WTC11 (cell line): ENCODE data around the gene PKP3. TPM values are rescaled to one million over a fixed set of nuclear protein-coding genes. Genes with fewer than 3 reads are reported as not detected.

Experiments used
- ATAC-seq: fragments of 200-7000 bp; cut with Tn5 transposase; 2 replicates; pipeline ENCODE4 v1.10.0; 2021; ENCODE audit warnings: mild to moderate bottlenecking, moderate library complexity
- CTCF ChIA-PET: fragments of 300-600 bp; sonication (Branson Sonifier 250); formaldehyde crosslinking; loops from one replicate; lab custom pipeline; 2021; ENCODE audit warnings: antibody characterized with exemption; lab: Charles Lee
- POLR2A ChIA-PET: fragments of 350-600 bp; sonication (Branson Sonifier 250); formaldehyde crosslinking; loops from one replicate; lab custom pipeline; 2021; ENCODE audit warnings: antibody characterized with exemption; lab: Charles Lee
- DNase-seq: peaks from one replicate; pipeline ENCODE4 v3.0.0; 2021; ENCODE audit warnings: low spot score
- H3K27ac Mint-ChIP-seq: 2 replicates; pipeline ENCODE4 v1.8.0; 2021; ENCODE audit warnings: mixed read lengths
- H3K27me3 Mint-ChIP-seq: 2 replicates; pipeline ENCODE4 v1.8.0; 2021; ENCODE audit warnings: low read depth, mild to moderate bottlenecking, moderate library complexity, mixed read lengths
- H3K36me3 Mint-ChIP-seq: 2 replicates; pipeline ENCODE4 v1.8.0; 2021; ENCODE audit warnings: mixed read lengths
- H3K4me1 Mint-ChIP-seq: 2 replicates; pipeline ENCODE4 v1.8.0; 2022; ENCODE audit warnings: mixed read lengths
- H3K4me3 Mint-ChIP-seq: 2 replicates; pipeline ENCODE4 v1.8.0; 2021; ENCODE audit warnings: mild to moderate bottlenecking, moderate library complexity, mixed read lengths
- H3K9me3 Mint-ChIP-seq: 2 replicates; pipeline ENCODE4 v1.8.0; 2021; ENCODE audit warnings: mixed read lengths
- CREB1 ChIP-seq: sonication (generic); formaldehyde crosslinking; IDR thresholded peaks from 2 replicates; pipeline ENCODE4 v1.8.0; 2023; ENCODE audit warnings: mild to moderate bottlenecking, missing genetic modification reagents
- ESRRA ChIP-seq: sonication (generic); formaldehyde crosslinking; IDR thresholded peaks from 2 replicates; pipeline ENCODE4 v1.8.1; 2022; ENCODE audit warnings: mild to moderate bottlenecking, missing genetic modification reagents, borderline replicate concordance
- GABPB1 ChIP-seq: sonication (generic); formaldehyde crosslinking; IDR thresholded peaks from 2 replicates; pipeline ENCODE4 v1.8.1; 2023; ENCODE audit warnings: mild to moderate bottlenecking, missing genetic modification reagents
- GTF2I ChIP-seq: fragments of 250-450 bp; sonication (Bioruptor Pico); conservative IDR thresholded peaks from 2 replicates; pipeline ENCODE4 v1.4.0; 2021; ENCODE audit warnings: mild to moderate bottlenecking
- HMGA2 ChIP-seq: fragments of 250-450 bp; sonication (Bioruptor Pico); IDR thresholded peaks from 2 replicates; pipeline ENCODE4 v1.4.0; 2021; ENCODE audit warnings: mild to moderate bottlenecking, moderate library complexity
- NR2C2 ChIP-seq: sonication (generic); formaldehyde crosslinking; IDR thresholded peaks from 2 replicates; pipeline ENCODE4 v1.8.0; 2022; ENCODE audit warnings: mild to moderate bottlenecking, missing genetic modification reagents
- NR3C1 ChIP-seq: sonication (generic); formaldehyde crosslinking; conservative IDR thresholded peaks from 2 replicates; pipeline ENCODE4 v1.8.1; 2023; ENCODE audit warnings: low read depth, mild to moderate bottlenecking, missing genetic modification reagents
- RELA ChIP-seq: sonication (generic); formaldehyde crosslinking; IDR thresholded peaks from 2 replicates; pipeline ENCODE4 v1.8.1; 2022; ENCODE audit warnings: missing genetic modification reagents, mild to moderate bottlenecking, borderline replicate concordance
- SOX15 ChIP-seq: fragments of 250-450 bp; sonication (Bioruptor Pico); IDR thresholded peaks from 2 replicates; pipeline ENCODE4 v1.9.0; 2021; ENCODE audit warnings: mild to moderate bottlenecking
- total RNA-seq: library from RNA; stranded (reverse); gene quantifications from 3 replicates; pipeline ENCODE4 v1.2.3, GENCODE V29; 2021
- TF ChIP-seq, protein P1 (sequence below): sonication (generic); formaldehyde crosslinking; IDR thresholded peaks from 2 replicates; pipeline ENCODE4 v1.8.0; 2023; ENCODE audit warnings: missing genetic modification reagents, mild to moderate bottlenecking, borderline replicate concordance
- TF ChIP-seq, protein P2 (sequence below): sonication (generic); formaldehyde crosslinking; IDR thresholded peaks from 2 replicates; pipeline ENCODE4 v1.8.0; 2022; ENCODE audit warnings: mild to moderate bottlenecking, missing genetic modification reagents
- TF ChIP-seq, protein P3 (sequence below): sonication (generic); formaldehyde crosslinking; IDR thresholded peaks from 2 replicates; pipeline ENCODE4 v1.8.0; 2023; ENCODE audit warnings: missing genetic modification reagents
- TF ChIP-seq, protein P4 (sequence below): sonication (generic); formaldehyde crosslinking; IDR thresholded peaks from 2 replicates; pipeline ENCODE4 v1.8.1; 2023; ENCODE audit warnings: mild to moderate bottlenecking, missing genetic modification reagents, moderate library complexity
- TF ChIP-seq, protein P5 (sequence below): fragments of 200-600 bp; IDR thresholded peaks from 2 replicates; pipeline ENCODE4 v1.8.0; 2022; ENCODE audit warnings: antibody characterized with exemption
- TF ChIP-seq, protein P6 (sequence below): sonication (generic); formaldehyde crosslinking; conservative IDR thresholded peaks from 2 replicates; pipeline ENCODE4 v1.8.1; 2022; ENCODE audit warnings: mild to moderate bottlenecking, missing genetic modification reagents
- TF ChIP-seq, protein P7 (sequence below): sonication (generic); formaldehyde crosslinking; IDR thresholded peaks from 2 replicates; pipeline ENCODE4 v1.8.1; 2022; ENCODE audit warnings: missing genetic modification reagents, borderline replicate concordance

The PKP3 gene
- total RNA-seq, 1 experiment from 2014 or later: 17.3 TPM

DNA sequence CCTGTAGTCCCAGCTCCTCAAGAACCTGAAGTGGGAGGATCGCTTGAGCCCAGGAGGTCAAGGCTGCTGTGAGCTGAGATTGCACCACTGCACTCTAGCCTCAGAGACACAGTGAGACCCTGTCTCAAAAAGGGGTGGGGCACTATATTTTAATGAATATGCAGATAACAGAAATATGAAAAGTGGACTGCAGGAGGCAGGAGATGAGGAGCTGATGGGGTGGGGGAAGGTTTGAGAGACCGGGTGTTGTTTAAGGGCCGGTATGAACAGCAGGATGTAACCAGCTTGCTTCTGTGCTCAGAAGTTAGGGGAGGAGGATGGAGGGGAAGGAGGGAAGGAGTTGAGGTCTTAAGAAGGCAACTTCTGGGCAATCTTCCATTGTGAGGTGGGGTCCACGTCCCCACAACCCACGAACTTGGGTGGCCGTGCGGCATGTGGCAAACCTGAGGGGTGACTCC lies 26.0 kb upstream of the PKP3 start:
- ChIA-PET POLR2A (interaction anchor here (0.6 to 1.2 kb wide), 2 partner anchors 49 to 161 kb away, joined by 3 to 6 read pairs; partner anchors contain the start of genes BET1L and RIC8A), CTCF (interaction anchor here (1.0 to 8.1 kb wide), 6 partner anchors 22 to 116 kb away, joined by 4 to 96 read pairs (median 6); partner anchors contain the start of genes IFITM2 and PTDSS2)
- peaks cover 24% of the 10 kb centered on the region for H3K4me1 Mint-ChIP-seq
- no peaks in the 10 kb centered on the region for H3K9me3 Mint-ChIP-seq
- DNase-seq (no peak), ATAC-seq (no peak)
- H3K27ac Mint-ChIP-seq: no peak overlapping the region; the same call in 1 of the 2 replicates
- peaks cover 9% of the 10 kb centered on the region for H3K36me3 Mint-ChIP-seq
- TF ChIP-seq NR2C2 (CRISPR knock-in tag) (no peak), NR3C1 (CRISPR knock-in tag) (no peak), RELA (CRISPR knock-in tag) (no peak), HMGA2 (no peak), SOX15 (CRISPR knock-in tag) (no peak), ESRRA (CRISPR knock-in tag) (no peak), GABPB1 (no peak), CREB1 (no peak), GTF2I (CRISPR knock-in tag) (no peak)
- TF ChIP-seq, protein P1, sequence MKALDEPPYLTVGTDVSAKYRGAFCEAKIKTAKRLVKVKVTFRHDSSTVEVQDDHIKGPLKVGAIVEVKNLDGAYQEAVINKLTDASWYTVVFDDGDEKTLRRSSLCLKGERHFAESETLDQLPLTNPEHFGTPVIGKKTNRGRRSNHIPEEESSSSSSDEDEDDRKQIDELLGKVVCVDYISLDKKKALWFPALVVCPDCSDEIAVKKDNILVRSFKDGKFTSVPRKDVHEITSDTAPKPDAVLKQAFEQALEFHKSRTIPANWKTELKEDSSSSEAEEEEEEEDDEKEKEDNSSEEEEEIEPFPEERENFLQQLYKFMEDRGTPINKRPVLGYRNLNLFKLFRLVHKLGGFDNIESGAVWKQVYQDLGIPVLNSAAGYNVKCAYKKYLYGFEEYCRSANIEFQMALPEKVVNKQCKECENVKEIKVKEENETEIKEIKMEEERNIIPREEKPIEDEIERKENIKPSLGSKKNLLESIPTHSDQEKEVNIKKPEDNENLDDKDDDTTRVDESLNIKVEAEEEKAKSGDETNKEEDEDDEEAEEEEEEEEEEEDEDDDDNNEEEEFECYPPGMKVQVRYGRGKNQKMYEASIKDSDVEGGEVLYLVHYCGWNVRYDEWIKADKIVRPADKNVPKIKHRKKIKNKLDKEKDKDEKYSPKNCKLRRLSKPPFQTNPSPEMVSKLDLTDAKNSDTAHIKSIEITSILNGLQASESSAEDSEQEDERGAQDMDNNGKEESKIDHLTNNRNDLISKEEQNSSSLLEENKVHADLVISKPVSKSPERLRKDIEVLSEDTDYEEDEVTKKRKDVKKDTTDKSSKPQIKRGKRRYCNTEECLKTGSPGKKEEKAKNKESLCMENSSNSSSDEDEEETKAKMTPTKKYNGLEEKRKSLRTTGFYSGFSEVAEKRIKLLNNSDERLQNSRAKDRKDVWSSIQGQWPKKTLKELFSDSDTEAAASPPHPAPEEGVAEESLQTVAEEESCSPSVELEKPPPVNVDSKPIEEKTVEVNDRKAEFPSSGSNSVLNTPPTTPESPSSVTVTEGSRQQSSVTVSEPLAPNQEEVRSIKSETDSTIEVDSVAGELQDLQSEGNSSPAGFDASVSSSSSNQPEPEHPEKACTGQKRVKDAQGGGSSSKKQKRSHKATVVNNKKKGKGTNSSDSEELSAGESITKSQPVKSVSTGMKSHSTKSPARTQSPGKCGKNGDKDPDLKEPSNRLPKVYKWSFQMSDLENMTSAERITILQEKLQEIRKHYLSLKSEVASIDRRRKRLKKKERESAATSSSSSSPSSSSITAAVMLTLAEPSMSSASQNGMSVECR (CRISPR knock-in tag): no peak
- TF ChIP-seq, protein P2, sequence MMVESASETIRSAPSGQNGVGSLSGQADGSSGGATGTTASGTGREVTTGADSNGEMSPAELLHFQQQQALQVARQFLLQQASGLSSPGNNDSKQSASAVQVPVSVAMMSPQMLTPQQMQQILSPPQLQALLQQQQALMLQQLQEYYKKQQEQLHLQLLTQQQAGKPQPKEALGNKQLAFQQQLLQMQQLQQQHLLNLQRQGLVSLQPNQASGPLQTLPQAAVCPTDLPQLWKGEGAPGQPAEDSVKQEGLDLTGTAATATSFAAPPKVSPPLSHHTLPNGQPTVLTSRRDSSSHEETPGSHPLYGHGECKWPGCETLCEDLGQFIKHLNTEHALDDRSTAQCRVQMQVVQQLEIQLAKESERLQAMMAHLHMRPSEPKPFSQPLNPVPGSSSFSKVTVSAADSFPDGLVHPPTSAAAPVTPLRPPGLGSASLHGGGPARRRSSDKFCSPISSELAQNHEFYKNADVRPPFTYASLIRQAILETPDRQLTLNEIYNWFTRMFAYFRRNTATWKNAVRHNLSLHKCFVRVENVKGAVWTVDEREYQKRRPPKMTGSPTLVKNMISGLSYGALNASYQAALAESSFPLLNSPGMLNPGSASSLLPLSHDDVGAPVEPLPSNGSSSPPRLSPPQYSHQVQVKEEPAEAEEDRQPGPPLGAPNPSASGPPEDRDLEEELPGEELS (CRISPR knock-in tag): no peak
- TF ChIP-seq, protein P3, sequence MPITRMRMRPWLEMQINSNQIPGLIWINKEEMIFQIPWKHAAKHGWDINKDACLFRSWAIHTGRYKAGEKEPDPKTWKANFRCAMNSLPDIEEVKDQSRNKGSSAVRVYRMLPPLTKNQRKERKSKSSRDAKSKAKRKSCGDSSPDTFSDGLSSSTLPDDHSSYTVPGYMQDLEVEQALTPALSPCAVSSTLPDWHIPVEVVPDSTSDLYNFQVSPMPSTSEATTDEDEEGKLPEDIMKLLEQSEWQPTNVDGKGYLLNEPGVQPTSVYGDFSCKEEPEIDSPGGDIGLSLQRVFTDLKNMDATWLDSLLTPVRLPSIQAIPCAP (CRISPR knock-in tag): no peak
- TF ChIP-seq, protein P4, sequence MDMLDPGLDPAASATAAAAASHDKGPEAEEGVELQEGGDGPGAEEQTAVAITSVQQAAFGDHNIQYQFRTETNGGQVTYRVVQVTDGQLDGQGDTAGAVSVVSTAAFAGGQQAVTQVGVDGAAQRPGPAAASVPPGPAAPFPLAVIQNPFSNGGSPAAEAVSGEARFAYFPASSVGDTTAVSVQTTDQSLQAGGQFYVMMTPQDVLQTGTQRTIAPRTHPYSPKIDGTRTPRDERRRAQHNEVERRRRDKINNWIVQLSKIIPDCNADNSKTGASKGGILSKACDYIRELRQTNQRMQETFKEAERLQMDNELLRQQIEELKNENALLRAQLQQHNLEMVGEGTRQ: no peak
- TF ChIP-seq, protein P5, sequence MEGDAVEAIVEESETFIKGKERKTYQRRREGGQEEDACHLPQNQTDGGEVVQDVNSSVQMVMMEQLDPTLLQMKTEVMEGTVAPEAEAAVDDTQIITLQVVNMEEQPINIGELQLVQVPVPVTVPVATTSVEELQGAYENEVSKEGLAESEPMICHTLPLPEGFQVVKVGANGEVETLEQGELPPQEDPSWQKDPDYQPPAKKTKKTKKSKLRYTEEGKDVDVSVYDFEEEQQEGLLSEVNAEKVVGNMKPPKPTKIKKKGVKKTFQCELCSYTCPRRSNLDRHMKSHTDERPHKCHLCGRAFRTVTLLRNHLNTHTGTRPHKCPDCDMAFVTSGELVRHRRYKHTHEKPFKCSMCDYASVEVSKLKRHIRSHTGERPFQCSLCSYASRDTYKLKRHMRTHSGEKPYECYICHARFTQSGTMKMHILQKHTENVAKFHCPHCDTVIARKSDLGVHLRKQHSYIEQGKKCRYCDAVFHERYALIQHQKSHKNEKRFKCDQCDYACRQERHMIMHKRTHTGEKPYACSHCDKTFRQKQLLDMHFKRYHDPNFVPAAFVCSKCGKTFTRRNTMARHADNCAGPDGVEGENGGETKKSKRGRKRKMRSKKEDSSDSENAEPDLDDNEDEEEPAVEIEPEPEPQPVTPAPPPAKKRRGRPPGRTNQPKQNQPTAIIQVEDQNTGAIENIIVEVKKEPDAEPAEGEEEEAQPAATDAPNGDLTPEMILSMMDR: no peak
- TF ChIP-seq, protein P6, sequence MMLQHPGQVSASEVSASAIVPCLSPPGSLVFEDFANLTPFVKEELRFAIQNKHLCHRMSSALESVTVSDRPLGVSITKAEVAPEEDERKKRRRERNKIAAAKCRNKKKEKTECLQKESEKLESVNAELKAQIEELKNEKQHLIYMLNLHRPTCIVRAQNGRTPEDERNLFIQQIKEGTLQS: no peak
- TF ChIP-seq, protein P7, sequence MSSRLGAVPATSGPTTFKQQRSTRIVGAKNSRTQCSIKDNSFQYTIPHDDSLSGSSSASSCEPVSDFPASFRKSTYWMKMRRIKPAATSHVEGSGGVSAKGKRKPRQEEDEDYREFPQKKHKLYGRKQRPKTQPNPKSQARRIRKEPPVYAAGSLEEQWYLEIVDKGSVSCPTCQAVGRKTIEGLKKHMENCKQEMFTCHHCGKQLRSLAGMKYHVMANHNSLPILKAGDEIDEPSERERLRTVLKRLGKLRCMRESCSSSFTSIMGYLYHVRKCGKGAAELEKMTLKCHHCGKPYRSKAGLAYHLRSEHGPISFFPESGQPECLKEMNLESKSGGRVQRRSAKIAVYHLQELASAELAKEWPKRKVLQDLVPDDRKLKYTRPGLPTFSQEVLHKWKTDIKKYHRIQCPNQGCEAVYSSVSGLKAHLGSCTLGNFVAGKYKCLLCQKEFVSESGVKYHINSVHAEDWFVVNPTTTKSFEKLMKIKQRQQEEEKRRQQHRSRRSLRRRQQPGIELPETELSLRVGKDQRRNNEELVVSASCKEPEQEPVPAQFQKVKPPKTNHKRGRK (CRISPR knock-in tag): no peak
- H3K27me3 Mint-ChIP-seq: peaks cover 8% of the 10 kb centered on the region
- peak overlapping the region; percentile 88 for H3K4me3 Mint-ChIP-seq
